ENCODE measurements around the gene BAIAP3. TPM values are rescaled to one million over a fixed set of nuclear protein-coding genes. Genes with fewer than 3 reads are reported as not detected.

BAIAP3 gene
- polyA plus RNA-seq, 1 experiment = 0.19 TPM

GRCh38 chr16:1341495-1342420 lies 8.3 kb downstream of the BAIAP3 start:
- no peak overlapping the region for H3K27ac ChIP-seq (ENCODE audit: low read depth, low read length)
- ChIA-PET CTCF (no interaction called here), POLR2A (no interaction called here)
- no peak for TF ChIP-seq CTCF (IDR thresholded peaks at IDR 0.05; ENCODE audit: low read depth, low read length)
- H3K27me3 ChIP-seq (ENCODE audit: control insufficient read depth, insufficient read depth, low read length) = no peaks in the 10 kb centered on the region
- no peak for DNase-seq (ENCODE audit: low read depth, low spot score)
- H3K9me3 ChIP-seq (ENCODE audit: control insufficient read depth, insufficient read depth, low read length) = no peaks in the 10 kb centered on the region; the same call in 1 of the 2 replicates
- H3K4me3 ChIP-seq (ENCODE audit: low read depth, low read length) = no peak overlapping the region

- Histone ChIP-seq H3K27ac (ENCODE audit: low read depth, low read length) (no peak overlapping the region), H3K27me3 (ENCODE audit: control insufficient read depth, insufficient read depth, low read length) (no peaks in the 10 kb centered on the region), H3K4me3 (ENCODE audit: low read depth, low read length) (0 out of 2 replicates have a peak overlapping the region, but pooled peaks have one; percentile 10), H3K9me3 (ENCODE audit: control insufficient read depth, insufficient read depth, low read length) (no peaks in the 10 kb centered on the region; the same call in 1 of the 2 replicates)
- no peak for TF ChIP-seq CTCF (IDR thresholded peaks at IDR 0.05; ENCODE audit: low read depth, low read length)
- peak; percentile 43 for DNase-seq (ENCODE audit: low read depth, low spot score)
- ChIA-PET CTCF (no interaction called here), POLR2A (no interaction called here)
These were observed 9.3 kb downstream of the BAIAP3 start for GRCh38 chr16:1342526-1343427.

GRCh38 chr16:1343428-1344242 lies 10.2 kb downstream of the BAIAP3 start:
- no peak for DNase-seq (ENCODE audit: low read depth, low spot score)
- no peak overlapping the region for H3K27ac ChIP-seq (ENCODE audit: low read depth, low read length)
- no peaks in the 10 kb centered on the region; the same call in 1 of the 2 replicates for H3K9me3 ChIP-seq (ENCODE audit: control insufficient read depth, insufficient read depth, low read length)
- ChIA-PET CTCF (interaction anchor here (0.5 to 0.6 kb wide), 2 partner anchors 10 to 13 kb away, joined by 3 to 6 read pairs; no protein-coding TSS in a partner anchor), POLR2A (interaction anchor here (0.6 to 0.7 kb wide), 2 partner anchors 20 to 607 kb away, joined by 3 read pairs; no protein-coding TSS in a partner anchor)
- no peaks in the 10 kb centered on the region for H3K27me3 ChIP-seq (ENCODE audit: control insufficient read depth, insufficient read depth, low read length)
- no peak for TF ChIP-seq CTCF (IDR thresholded peaks at IDR 0.05; ENCODE audit: low read depth, low read length)
- H3K4me3 ChIP-seq (ENCODE audit: low read depth, low read length) = 0 out of 2 replicates have a peak overlapping the region, but pooled peaks have one; percentile 10

GRCh38 chr16:1344499-1344898 lies 11.1 kb downstream of the BAIAP3 start:
- Histone ChIP-seq H3K27ac (ENCODE audit: low read depth, low read length) (no peak overlapping the region), H3K9me3 (ENCODE audit: control insufficient read depth, insufficient read depth, low read length) (no peaks in the 10 kb centered on the region; the same call in 1 of the 2 replicates), H3K27me3 (ENCODE audit: control insufficient read depth, insufficient read depth, low read length) (no peaks in the 10 kb centered on the region), H3K4me3 (ENCODE audit: low read depth, low read length) (no peak overlapping the region)
- TF ChIP-seq CTCF (IDR thresholded peaks at IDR 0.05; ENCODE audit: low read depth, low read length) = no peak
- DNase-seq (ENCODE audit: low read depth, low spot score) = no peak
- CTCF ChIA-PET = interaction anchor here (0.5 to 0.6 kb wide), 2 partner anchors 9 to 14 kb away, joined by 3 to 6 read pairs; no protein-coding TSS in a partner anchor
- POLR2A ChIA-PET = no interaction called here
